KOPT-K1 (cell line): ENCODE data around the gene MRPL55.
"Not testable (repeated sequence)": the region's sequence is repeated elsewhere in the genome, so short reads cannot be mapped to it uniquely, and the experiment has no call there.

Experiments used
- H3K27ac ChIP-seq: fragments of 200-600 bp; sonication (generic); 2 replicates; pipeline ENCODE4 v1.5.1; 2016; ENCODE audit warnings: antibody characterized with exemption, mild to moderate bottlenecking, low read depth, low read length; ENCODE audit not compliant: poor library complexity, severe bottlenecking
- H3K36me3 ChIP-seq: fragments of 200-600 bp; sonication (generic); 2 replicates; pipeline ENCODE4 v1.5.1; 2017; ENCODE audit warnings: antibody characterized with exemption, mild to moderate bottlenecking, low read length, moderate library complexity; ENCODE audit not compliant: insufficient read depth
- H3K9me3 ChIP-seq: fragments of 200-600 bp; sonication (generic); 2 replicates; pipeline ENCODE4 v1.5.1; 2017; ENCODE audit warnings: antibody characterized with exemption, low read length, mild to moderate bottlenecking; ENCODE audit not compliant: insufficient read depth, poor library complexity, severe bottlenecking

Gene MRPL55

GRCh38 chr1:228118040-228118439, 8.9 kb upstream of the MRPL55 start:
- Histone ChIP-seq H3K27ac (no peak overlapping the region), H3K36me3 (no peaks in the 10 kb centered on the region), H3K9me3 (peaks cover 15% of the 10 kb centered on the region)

- no peak overlapping the region for H3K27ac ChIP-seq
- H3K36me3 ChIP-seq, result no peaks in the 10 kb centered on the region
- H3K9me3 ChIP-seq, result peaks cover 15% of the 10 kb centered on the region
These were observed 8.2 kb upstream of the MRPL55 start for GRCh38 chr1:228117335-228117734.

GRCh38 chr1:228114827-228115226, 5.7 kb upstream of the MRPL55 start:
- Histone ChIP-seq H3K27ac (no peak overlapping the region), H3K9me3 (peaks cover 15% of the 10 kb centered on the region)

GRCh38 chr1:228112617-228113016, 3.5 kb upstream of the MRPL55 start:
- H3K36me3 ChIP-seq, result 0 out of 2 replicates have a peak, but pooled peaks cover 3% of the 10 kb centered on the region
- H3K27ac ChIP-seq, result no peak overlapping the region
- peaks cover 7% of the 10 kb centered on the region for H3K9me3 ChIP-seq

More at GRCh38 chr1:228114827-228115226, 5.7 kb upstream of the MRPL55 start:
- no peaks in the 10 kb centered on the region for H3K36me3 ChIP-seq

- Histone ChIP-seq H3K9me3 (peaks cover 3% of the 10 kb centered on the region), H3K27ac (no peak overlapping the region), H3K36me3 (0 out of 2 replicates have a peak, but pooled peaks cover 7% of the 10 kb centered on the region)
These were observed 3.1 kb upstream of the MRPL55 start for GRCh38 chr1:228112167-228112566.

- peaks cover 14% of the 10 kb centered on the region for H3K36me3 ChIP-seq
- H3K27ac ChIP-seq, H3K9me3 ChIP-seq: not testable (repeated sequence)
These were observed 2.2 kb upstream of the MRPL55 start for GRCh38 chr1:228111315-228111714.

GRCh38 chr1:228110556-228110955, 1.5 kb upstream of the MRPL55 start:
- H3K36me3 ChIP-seq, result peaks cover 22% of the 10 kb centered on the region
- H3K9me3 ChIP-seq, result no peaks in the 10 kb centered on the region
- H3K27ac ChIP-seq, result no peak overlapping the region

GRCh38 chr1:228109962-228110488, 926 bp upstream of the MRPL55 start:
- H3K9me3 ChIP-seq, result no peaks in the 10 kb centered on the region
- peak overlapping the region; percentile 69 for H3K27ac ChIP-seq
- H3K36me3 ChIP-seq, result peaks cover 23% of the 10 kb centered on the region

GRCh38 chr1:228108742-228109072, 392 bp downstream of the MRPL55 start:
- H3K9me3 ChIP-seq, result no peaks in the 10 kb centered on the region
- H3K27ac ChIP-seq, result peak overlapping the region; percentile 69
- H3K36me3 ChIP-seq, result peaks cover 23% of the 10 kb centered on the region

GRCh38 chr1:228108055-228108690, 926 bp downstream of the MRPL55 start:
- Histone ChIP-seq H3K36me3 (peaks cover 23% of the 10 kb centered on the region), H3K9me3 (no peaks in the 10 kb centered on the region), H3K27ac (peak overlapping the region; percentile 69)

- Histone ChIP-seq H3K36me3 (peaks cover 23% of the 10 kb centered on the region), H3K27ac (no peak overlapping the region), H3K9me3 (no peaks in the 10 kb centered on the region)
These were observed 1.5 kb downstream of the MRPL55 start for GRCh38 chr1:228107636-228108035.

- no peak overlapping the region for H3K27ac ChIP-seq
- H3K9me3 ChIP-seq, result no peaks in the 10 kb centered on the region
- H3K36me3 ChIP-seq, result peaks cover 23% of the 10 kb centered on the region
These were observed 2.4 kb downstream of the MRPL55 start for GRCh38 chr1:228106800-228107054.

GRCh38 chr1:228105996-228106799, 2.9 kb downstream of the MRPL55 start:
- no peak overlapping the region for H3K27ac ChIP-seq
- peaks cover 27% of the 10 kb centered on the region for H3K36me3 ChIP-seq
- no peaks in the 10 kb centered on the region for H3K9me3 ChIP-seq

- Histone ChIP-seq H3K27ac (no peak overlapping the region), H3K36me3 (peaks cover 34% of the 10 kb centered on the region), H3K9me3 (no peaks in the 10 kb centered on the region)
These were observed 3.7 kb downstream of the MRPL55 start for GRCh38 chr1:228105270-228105995.

GRCh38 chr1:228104526-228105269, 4.4 kb downstream of the MRPL55 start:
- H3K27ac ChIP-seq, result no peak overlapping the region

More at GRCh38 chr1:228104526-228105269, 4.4 kb downstream of the MRPL55 start:
- H3K9me3 ChIP-seq, result no peaks in the 10 kb centered on the region
- peaks cover 42% of the 10 kb centered on the region for H3K36me3 ChIP-seq
